ENCODE results near the gene RAB39B.

The RAB39B gene

GRCh38 chrX:155216179-155216939 lies 47.9 kb downstream of the RAB39B start, which contains the start of gene VBP1:
Gene VBP1 (plus strand): TSS chrX:155216460. CDS start chrX:155216483, 23 bp downstream.
- peak; percentile 92 for DNase-seq (ENCODE audit: extremely low read depth, low read depth)
- TF ChIP-seq, protein P1, sequence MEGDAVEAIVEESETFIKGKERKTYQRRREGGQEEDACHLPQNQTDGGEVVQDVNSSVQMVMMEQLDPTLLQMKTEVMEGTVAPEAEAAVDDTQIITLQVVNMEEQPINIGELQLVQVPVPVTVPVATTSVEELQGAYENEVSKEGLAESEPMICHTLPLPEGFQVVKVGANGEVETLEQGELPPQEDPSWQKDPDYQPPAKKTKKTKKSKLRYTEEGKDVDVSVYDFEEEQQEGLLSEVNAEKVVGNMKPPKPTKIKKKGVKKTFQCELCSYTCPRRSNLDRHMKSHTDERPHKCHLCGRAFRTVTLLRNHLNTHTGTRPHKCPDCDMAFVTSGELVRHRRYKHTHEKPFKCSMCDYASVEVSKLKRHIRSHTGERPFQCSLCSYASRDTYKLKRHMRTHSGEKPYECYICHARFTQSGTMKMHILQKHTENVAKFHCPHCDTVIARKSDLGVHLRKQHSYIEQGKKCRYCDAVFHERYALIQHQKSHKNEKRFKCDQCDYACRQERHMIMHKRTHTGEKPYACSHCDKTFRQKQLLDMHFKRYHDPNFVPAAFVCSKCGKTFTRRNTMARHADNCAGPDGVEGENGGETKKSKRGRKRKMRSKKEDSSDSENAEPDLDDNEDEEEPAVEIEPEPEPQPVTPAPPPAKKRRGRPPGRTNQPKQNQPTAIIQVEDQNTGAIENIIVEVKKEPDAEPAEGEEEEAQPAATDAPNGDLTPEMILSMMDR (IDR thresholded peaks at IDR 0.05; ENCODE audit: low read depth, low read length) = peak; percentile 44

DNA sequence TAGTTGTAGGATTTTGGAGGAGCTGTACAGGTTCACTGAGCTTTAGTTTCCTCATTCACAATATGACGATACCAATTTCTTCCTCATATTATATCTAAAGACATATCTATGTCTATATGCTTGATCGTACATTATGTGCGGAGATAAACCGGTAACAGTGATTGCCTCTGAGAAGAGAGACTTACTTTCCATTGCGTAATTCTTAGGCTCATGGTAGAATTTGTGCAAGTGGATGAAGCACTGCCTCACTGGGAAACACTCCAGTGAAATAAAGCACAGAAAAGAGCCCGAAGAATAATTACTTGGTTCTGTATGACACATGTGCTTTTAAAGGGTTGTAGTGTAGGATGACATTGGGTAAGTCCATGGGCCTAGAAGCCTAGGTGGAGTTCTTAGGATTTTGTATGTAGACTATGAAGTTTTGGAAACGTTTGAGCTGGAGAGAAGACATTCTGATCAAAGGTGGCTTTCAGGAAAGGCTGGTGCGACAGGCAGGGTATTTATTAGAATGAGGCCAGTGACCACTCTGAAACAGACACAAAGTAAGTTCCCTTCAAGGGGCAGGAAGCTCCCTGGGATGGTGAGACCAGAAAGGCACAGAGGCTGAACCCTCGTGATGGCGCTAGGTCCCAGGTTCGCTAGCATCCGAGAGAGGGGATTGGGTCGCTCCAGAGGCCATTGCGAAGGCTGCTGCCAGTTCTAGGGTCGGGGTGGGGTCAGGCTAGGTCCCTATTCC lies 48.7 kb downstream of the RAB39B start:
- no peak for DNase-seq (ENCODE audit: extremely low read depth, low read depth)
- TF ChIP-seq, protein P1 (IDR thresholded peaks at IDR 0.05; ENCODE audit: low read depth, low read length) = no peak

DNA sequence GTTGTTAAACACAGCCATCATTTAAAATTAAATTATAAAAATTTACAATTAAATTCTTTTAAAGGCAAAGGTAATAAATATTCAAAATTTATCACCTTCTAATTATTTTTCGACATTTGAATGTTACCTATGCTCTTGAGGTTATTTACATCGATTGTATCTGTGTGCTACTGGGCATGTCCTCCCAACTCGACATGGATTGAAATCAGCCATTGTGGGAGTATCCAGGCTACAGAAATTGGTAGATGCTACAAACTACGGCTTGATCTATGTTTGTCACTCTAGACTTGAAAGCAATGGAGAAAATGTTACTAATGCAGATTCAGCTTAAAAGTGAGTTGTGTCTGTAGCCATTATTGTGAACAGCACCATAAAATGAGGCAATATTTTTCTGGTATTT lies 50.6 kb downstream of the RAB39B start:
- no peak for DNase-seq (ENCODE audit: extremely low read depth, low read depth)
- TF ChIP-seq, protein P1 (IDR thresholded peaks at IDR 0.05; ENCODE audit: low read depth, low read length) = no peak

DNA sequence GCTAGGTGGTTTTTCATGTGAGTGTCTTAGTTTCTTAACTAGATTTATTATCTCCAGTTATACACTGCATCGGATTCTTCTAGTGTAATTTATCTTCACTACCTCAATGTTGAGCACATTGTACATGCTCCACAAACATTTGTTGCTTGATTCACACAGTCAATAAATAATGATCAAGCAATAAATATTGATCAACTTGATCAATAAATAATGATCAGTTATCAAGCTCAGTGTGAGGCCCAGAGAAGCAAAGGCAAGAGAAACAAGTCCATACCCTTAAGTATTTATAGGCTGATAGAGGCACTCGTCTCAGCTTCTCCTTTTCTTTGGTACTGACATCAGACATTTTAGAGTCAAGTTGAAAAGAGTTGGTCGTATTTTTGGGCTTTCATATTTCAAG lies 53.1 kb downstream of the RAB39B start:
- DNase-seq (ENCODE audit: extremely low read depth, low read depth) = no peak
- TF ChIP-seq, protein P1 (IDR thresholded peaks at IDR 0.05; ENCODE audit: low read depth, low read length) = no peak

Data from AG09319 (cell line).